HG03039 (cell line): ENCODE data around the gene C2orf80.
A peak's percentile ranks its signal among the peaks of the same experiment; 100 is the strongest.
"Not testable (repeated sequence)": the region's sequence is repeated elsewhere in the genome, so short reads cannot be mapped to it uniquely, and the experiment has no call there.

Source experiments
- ATAC-seq: cut with Tn5 transposase; IDR thresholded peaks from one replicate; pipeline ENCODE4 v1.9.1; 2021; ENCODE audit warnings: mild to moderate bottlenecking, moderate library complexity; ENCODE audit not compliant: unreplicated experiment

Gene C2orf80

DNA sequence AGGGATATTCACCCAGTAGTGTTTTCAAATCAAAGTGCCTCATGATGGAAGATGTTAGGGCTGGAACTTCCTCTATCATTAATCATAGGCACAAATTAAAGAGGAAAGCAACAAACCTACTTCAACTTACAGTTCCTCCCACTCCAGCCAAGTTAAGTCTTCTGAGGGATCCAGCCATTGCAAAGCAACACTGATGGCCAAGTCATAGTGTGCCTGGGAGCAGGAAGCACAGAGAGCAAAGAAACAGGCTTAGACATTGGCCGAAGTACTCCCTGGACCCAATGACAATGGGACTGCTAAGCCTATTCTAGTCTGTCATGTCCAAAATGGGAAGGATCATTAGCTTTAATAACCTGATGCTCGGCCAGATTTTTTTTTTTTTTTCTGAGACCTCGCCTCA is 7.0 kb downstream of the C2orf80 start:
- no peak for ATAC-seq

GRCh38 chr2:208179028-208179609 is 10.7 kb downstream of the C2orf80 start:
- ATAC-seq: no peak

DNA sequence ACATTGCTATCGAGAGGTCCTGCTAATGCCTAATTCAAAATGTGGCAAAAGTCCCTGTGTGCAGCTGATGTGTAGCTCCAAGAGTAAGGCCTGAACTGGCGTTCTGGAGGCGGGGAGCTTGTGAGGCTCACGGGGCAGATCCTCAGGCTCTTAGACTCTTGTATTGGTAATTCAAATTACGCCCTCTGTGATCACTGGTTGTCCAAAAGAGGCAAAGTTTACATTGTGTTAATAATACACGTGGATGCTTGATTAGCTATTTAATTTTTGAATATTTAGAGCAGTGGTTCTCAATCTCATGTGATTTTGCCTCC is 14.0 kb downstream of the C2orf80 start:
- no peak for ATAC-seq

- peak; percentile 97 for ATAC-seq
Measured at GRCh38 chr2:208175069-208175839, 14.6 kb downstream of the C2orf80 start.

GRCh38 chr2:208174144-208174543 is 15.7 kb downstream of the C2orf80 start:
- no peak for ATAC-seq

GRCh38 chr2:208172125-208172524 is 17.7 kb downstream of the C2orf80 start:
- no peak for ATAC-seq

- no peak for ATAC-seq
Measured at GRCh38 chr2:208164951-208165755, 24.7 kb downstream of the C2orf80 start.

- ATAC-seq: no peak
Measured at GRCh38 chr2:208163489-208163888, 26.3 kb downstream of the C2orf80 start, which contains the start of gene CRYGA. TSS of gene CRYGA (minus strand) at chr2:208163589. CDS start at chr2:208163556, 33 bp downstream.

GRCh38 chr2:208156439-208156838 is 33.4 kb downstream of the C2orf80 start:
- no peak for ATAC-seq

GRCh38 chr2:208153156-208153555 is 36.7 kb downstream of the C2orf80 start:
- ATAC-seq: no peak

- no peak for ATAC-seq
Measured at GRCh38 chr2:208150956-208151355, 38.9 kb downstream of the C2orf80 start.

GRCh38 chr2:208150094-208150493 is 39.7 kb downstream of the C2orf80 start:
- ATAC-seq: no peak

GRCh38 chr2:208148803-208149202 is 41.0 kb downstream of the C2orf80 start:
- no peak for ATAC-seq

GRCh38 chr2:208147759-208148158 is 42.1 kb downstream of the C2orf80 start:
- ATAC-seq: no peak

- ATAC-seq: no peak
Measured at GRCh38 chr2:208147008-208147407, 42.8 kb downstream of the C2orf80 start.

- no peak for ATAC-seq
Measured at GRCh38 chr2:208146006-208146405, 43.8 kb downstream of the C2orf80 start, which contains the start of gene CRYGB. TSS of gene CRYGB (minus strand) at chr2:208146158. CDS start at chr2:208146120, 38 bp downstream.

DNA sequence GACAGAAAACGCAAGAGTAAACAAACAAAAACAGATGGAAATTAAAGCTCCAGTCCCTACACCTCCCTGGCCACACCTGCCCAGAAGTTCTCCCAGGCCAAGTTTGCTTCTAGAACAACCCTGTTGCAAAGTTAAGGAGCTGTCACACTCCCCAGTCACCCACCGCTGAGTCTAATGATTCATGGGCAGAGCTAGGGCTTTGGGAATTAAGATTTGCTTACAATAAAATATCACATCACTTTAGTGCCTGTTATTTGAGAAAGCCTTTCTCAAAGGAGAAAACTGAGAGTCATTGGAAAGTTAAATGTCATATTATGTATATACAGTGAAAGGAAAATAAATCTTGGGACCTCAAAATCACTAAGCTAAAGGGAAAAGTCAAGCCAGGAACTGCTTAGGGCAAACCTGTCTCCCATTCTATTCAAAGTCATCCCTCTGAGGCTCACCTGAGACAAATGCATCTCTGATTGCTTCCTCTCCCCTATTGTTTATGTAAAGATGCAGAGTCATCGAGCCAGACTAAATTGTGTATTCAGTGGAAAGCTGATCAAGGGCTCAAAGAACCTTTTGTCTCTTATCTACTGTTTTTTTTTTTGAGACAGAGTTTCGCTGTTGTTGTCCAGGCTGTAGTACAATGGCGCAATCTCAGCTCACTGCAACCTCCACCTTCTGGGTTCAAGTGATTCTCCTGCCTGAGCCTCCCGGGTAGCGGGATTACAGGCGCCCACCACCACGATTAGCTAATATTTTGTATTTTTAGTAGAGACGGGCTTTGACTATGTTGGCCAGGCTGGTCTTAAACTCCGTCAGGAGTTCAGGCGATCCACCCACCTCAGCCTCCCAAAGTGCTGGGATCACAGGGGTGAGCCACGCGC is 46.7 kb downstream of the C2orf80 start:
- ATAC-seq: no peak

- ATAC-seq: no peak
Measured at GRCh38 chr2:208142240-208142924, 47.4 kb downstream of the C2orf80 start.

DNA sequence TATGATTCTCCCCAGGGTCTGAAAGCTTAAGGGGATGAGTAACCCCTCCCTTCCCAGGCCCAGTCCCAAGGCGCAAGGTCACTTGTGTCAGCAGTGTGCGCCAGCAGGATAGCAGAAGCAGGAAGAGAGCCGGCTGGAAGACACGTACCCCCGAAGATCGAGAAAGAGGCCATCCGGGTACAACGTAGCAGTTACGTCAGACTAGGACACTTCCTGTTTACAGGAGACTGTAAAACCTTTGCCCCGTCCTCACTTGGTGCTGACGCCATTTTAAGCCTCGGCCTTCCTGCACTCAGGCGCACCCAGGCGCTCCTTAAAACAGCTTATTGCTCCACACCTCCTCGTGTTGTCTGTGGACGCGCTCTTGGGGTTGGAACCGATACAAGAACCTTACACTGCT is 50.4 kb downstream of the C2orf80 start:
- ATAC-seq: no peak

DNA sequence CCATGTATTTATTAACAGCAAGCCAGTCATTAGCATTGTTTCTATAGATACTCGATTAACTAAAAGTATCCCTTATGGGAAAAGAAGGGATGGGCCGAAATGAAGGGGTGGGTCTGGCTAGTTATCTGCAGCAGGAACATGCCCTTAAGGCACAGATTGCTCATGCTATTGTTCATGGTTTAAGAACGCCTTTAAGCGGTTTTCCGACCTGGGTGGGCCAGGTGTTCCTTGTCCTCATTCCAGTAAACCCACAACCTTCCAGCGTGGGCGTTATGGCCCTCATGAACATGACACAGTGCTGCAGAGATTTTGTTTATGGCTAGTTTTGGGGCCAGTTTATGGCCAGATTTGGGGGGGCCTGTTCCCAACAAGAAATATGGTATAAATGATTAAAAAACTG is 51.5 kb downstream of the C2orf80 start:
- ATAC-seq: not testable (repeated sequence)
